PFSK-1 (cell line): ENCODE measurements around the gene MTRR.

Experiments
- FOXP2 ChIP-seq: optimal IDR thresholded peaks from 2 replicates; pipeline ENCODE3; 2011; ENCODE audit warnings: borderline replicate concordance, control low read depth, inconsistent platforms; ENCODE audit not compliant: insufficient read depth; ENCODE audit errors: extremely low read length, extremely low read depth
- POLR2AphosphoS5 ChIP-seq: IDR thresholded peaks from 2 replicates; pipeline ENCODE4 v1.6.1; 2012; ENCODE audit warnings: low read depth, mild to moderate bottlenecking, control low read depth, low read length, moderate library complexity
- REST ChIP-seq, 2 experiments: IDR thresholded peaks; 2 replicates each; pipeline versions ENCODE4 v1.6.1 to v1.8.0; 2011 to 2012; ENCODE audit warnings: low read depth in 2 of 2, low read length in 2 of 2, control low read depth in 1 of 2, inconsistent platforms in 1 of 2, mild to moderate bottlenecking in 1 of 2, moderate library complexity in 1 of 2; ENCODE audit not compliant: insufficient read depth in 1 of 2
- SIN3A ChIP-seq: IDR thresholded peaks from 2 replicates; pipeline ENCODE4 v1.6.1; 2012; ENCODE audit warnings: mild to moderate bottlenecking, low read length, moderate library complexity, borderline replicate concordance; ENCODE audit not compliant: insufficient read depth
- TAF1 ChIP-seq: IDR thresholded peaks from 2 replicates; pipeline ENCODE4 v1.6.1; 2012; ENCODE audit warnings: low read length, control low read depth, borderline replicate concordance; ENCODE audit not compliant: insufficient read depth

- TF ChIP-seq TAF1 (no peak), FOXP2 (no peak), SIN3A (no peak), POLR2AphosphoS5 (no peak), REST (IDR thresholded peaks at IDR 0.05; ENCODE audit: insufficient read depth in 1 of 2, low read depth in 2 of 2, low read length in 2 of 2) (no peak)
Measured at GRCh38 chr5:7823594-7823993, 45.4 kb upstream of the MTRR start.
